GM23248 (cell line): ENCODE measurements around the gene ACOT11. TPM values are rescaled to one million over a fixed set of nuclear protein-coding genes. Genes with fewer than 3 reads are reported as not detected.

ENCODE experiments used
- DNase-seq: peaks from one replicate; pipeline ENCODE4 v3.0.0-alpha.2; 2015
- H2AFZ ChIP-seq: fragments of 200-600 bp; sonication (generic); 2 replicates; pipeline ENCODE4 v1.6.1; 2016; ENCODE audit warnings: antibody characterized with exemption
- H3F3A ChIP-seq: fragments of 200-600 bp; sonication (generic); 2 replicates; pipeline ENCODE4 v1.6.1; 2016; ENCODE audit warnings: mild to moderate bottlenecking, antibody characterized with exemption, mixed run types; ENCODE audit not compliant: insufficient read depth
- H3K27ac ChIP-seq: fragments of 200-600 bp; sonication (generic); 2 replicates; pipeline ENCODE4 v1.5.1; 2016; ENCODE audit warnings: mild to moderate bottlenecking
- H3K27me3 ChIP-seq: fragments of 200-600 bp; sonication (generic); replicated peaks from 2 replicates; pipeline ENCODE4 v1.6.1; 2016; ENCODE audit warnings: mild to moderate bottlenecking; ENCODE audit not compliant: insufficient read depth
- H3K36me3 ChIP-seq: fragments of 200-600 bp; sonication (generic); 2 replicates; pipeline ENCODE4 v1.6.1; 2016; ENCODE audit warnings: low read depth, mild to moderate bottlenecking
- H3K4me1 ChIP-seq: fragments of 200-600 bp; sonication (generic); 2 replicates; pipeline ENCODE4 v1.6.1; 2016; ENCODE audit warnings: mild to moderate bottlenecking; ENCODE audit not compliant: insufficient read depth
- H3K4me2 ChIP-seq: fragments of 200-600 bp; sonication (generic); one replicate; pipeline ENCODE4 v1.6.1; 2016; ENCODE audit warnings: mild to moderate bottlenecking; ENCODE audit not compliant: unreplicated experiment
- H3K4me3 ChIP-seq: fragments of 200-600 bp; sonication (generic); 2 replicates; pipeline ENCODE4 v1.5.1; 2016; ENCODE audit warnings: mild to moderate bottlenecking
- H3K79me2 ChIP-seq: fragments of 200-600 bp; sonication (generic); 2 replicates; pipeline ENCODE4 v1.6.1; 2016; ENCODE audit warnings: mild to moderate bottlenecking; ENCODE audit not compliant: insufficient read depth
- H3K9ac ChIP-seq: fragments of 200-600 bp; sonication (generic); 2 replicates; pipeline ENCODE4 v1.6.1; 2016; ENCODE audit warnings: mild to moderate bottlenecking
- H3K9me2 ChIP-seq: fragments of 200-600 bp; sonication (generic); 2 replicates; pipeline ENCODE4 v1.6.1; 2016; ENCODE audit warnings: mixed run types, mild to moderate bottlenecking, moderate library complexity; ENCODE audit not compliant: insufficient read depth
- H3K9me3 ChIP-seq: fragments of 200-600 bp; sonication (generic); one replicate; pipeline ENCODE4 v1.6.1; 2017; ENCODE audit warnings: low read depth
- H4K20me1 ChIP-seq: fragments of 200-600 bp; sonication (generic); 2 replicates; pipeline ENCODE4 v1.6.0; 2016; ENCODE audit not compliant: insufficient read depth
- EZH2 ChIP-seq: fragments of 200-600 bp; sonication (generic); IDR thresholded peaks from 2 replicates; pipeline ENCODE4 v1.6.1; 2018; ENCODE audit warnings: antibody characterized with exemption, mild to moderate bottlenecking; ENCODE audit not compliant: insufficient read depth, poor library complexity, severe bottlenecking
- EZH2phosphoT487 ChIP-seq: fragments of 200-600 bp; sonication (generic); IDR thresholded peaks from 2 replicates; pipeline ENCODE4 v1.6.1; 2018; ENCODE audit warnings: antibody characterized with exemption, moderate library complexity, mild to moderate bottlenecking, low read depth; ENCODE audit not compliant: insufficient read depth
- WGBS, 2 experiments: methylation state at CpG; one replicate each; pipeline ENCODE4 v1.1.6; 2015 to 2017; ENCODE audit warnings: low lambda C conversion rate in 2 of 2, low coverage in 1 of 2; ENCODE audit errors: missing lambda C conversion rate in 2 of 2; 5-methylcytosine and 5-hydroxymethylcytosine counted together
- in situ Hi-C: fragments of 300-500 bp; cut with MboI; formaldehyde crosslinking; loops from 2 replicates; pipeline ENCODE4 v1.15.0; 2020
- polyA plus RNA-seq: library from polyadenylated mRNA; unstranded; fragments of >200 nt; fragmentation: Nextera tagmentation; extraction: Ambion mirVana; gene quantifications from 2 replicates; pipeline ENCODE4 v1.2.1, GENCODE V29; 2016
- total RNA-seq: library from RNA; depleted of rRNA; stranded (reverse); fragments of >200 nt; shearing (Covaris generic); gene quantifications from 2 replicates; pipeline ENCODE4 v1.2.3, GENCODE V29; 2014; rRNA removed

The ACOT11 gene
- total RNA-seq: 3.6 and 4.8 TPM in 2 replicates
- polyA plus RNA-seq: 3.4 and 3.6 TPM in 2 replicates

DNA sequence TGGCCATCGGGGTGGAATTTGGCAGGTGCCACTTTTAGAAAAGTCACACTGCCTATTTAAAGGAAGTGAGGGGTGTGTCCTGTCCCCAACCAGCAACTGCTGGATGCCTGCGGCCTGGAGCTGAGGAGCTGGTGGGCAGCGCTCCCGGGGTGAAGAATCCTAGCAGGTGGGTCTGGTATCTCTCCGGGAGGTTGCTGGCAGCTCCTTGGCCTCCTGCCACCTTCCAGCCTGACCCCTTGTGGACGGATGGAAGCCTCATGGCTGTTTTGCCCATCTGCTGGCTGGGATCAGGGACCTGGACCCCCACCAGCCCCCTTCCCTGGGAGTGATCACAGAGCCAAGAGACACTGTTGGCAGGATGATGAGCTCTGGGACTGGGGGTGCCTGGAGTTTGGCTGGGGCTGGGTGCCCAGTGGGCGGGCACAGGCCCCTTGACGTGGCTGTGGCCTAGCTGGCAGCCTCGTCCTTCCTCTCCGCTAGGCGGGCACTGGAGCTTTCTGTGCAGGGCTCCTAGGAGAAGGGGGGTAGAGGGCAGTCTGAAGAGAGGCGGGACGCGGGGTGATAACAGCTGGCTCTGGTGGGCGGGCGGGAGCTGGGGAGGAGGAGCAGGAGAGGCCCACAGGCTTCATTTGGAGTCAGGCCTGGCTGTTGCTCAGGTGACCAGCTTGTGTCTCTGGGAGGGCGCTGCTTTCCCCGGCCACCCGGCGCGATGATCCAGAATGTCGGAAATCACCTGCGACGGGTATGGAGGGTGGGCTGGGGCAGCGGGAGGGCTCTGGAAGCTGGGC is at the start of gene ACOT11:
ACOT11 (plus strand) TSS at position 628 of the 788 bp plus-strand sequence; CDS start at position 710, 82 bp downstream.
- Histone ChIP-seq H3K4me1 (peaks cover 25% of the 10 kb centered on the region), H3K4me3 (no peak within 1 kb of the TSS), H3K27ac (0 out of 2 replicates have a peak within 1 kb of the TSS, but pooled peaks have one; percentile 3), H4K20me1 (no peaks in the 10 kb centered on the region), H2AFZ (peak within 1 kb of the TSS; percentile 79), H3K36me3 (no peaks in the 10 kb centered on the region), H3K4me2 (peak within 1 kb of the TSS; percentile 15), H3K9me3 (no peaks in the 10 kb centered on the region), H3K9ac (peak within 1 kb of the TSS; percentile 71), H3K79me2 (no peaks in the 10 kb centered on the region), H3K9me2 (no peaks in the 10 kb centered on the region), H3K27me3 (no peaks in the 10 kb centered on the region), H3F3A (peaks cover 19% of the 10 kb centered on the region)
- in situ Hi-C loops: no loop called here
- peak; percentile 89 for DNase-seq
- TF ChIP-seq EZH2 (no peak), EZH2phosphoT487 (no peak)
- 18% methylated on average over 19 to 25 of the region's 25 CpGs for WGBS, 2 experiments

DNA sequence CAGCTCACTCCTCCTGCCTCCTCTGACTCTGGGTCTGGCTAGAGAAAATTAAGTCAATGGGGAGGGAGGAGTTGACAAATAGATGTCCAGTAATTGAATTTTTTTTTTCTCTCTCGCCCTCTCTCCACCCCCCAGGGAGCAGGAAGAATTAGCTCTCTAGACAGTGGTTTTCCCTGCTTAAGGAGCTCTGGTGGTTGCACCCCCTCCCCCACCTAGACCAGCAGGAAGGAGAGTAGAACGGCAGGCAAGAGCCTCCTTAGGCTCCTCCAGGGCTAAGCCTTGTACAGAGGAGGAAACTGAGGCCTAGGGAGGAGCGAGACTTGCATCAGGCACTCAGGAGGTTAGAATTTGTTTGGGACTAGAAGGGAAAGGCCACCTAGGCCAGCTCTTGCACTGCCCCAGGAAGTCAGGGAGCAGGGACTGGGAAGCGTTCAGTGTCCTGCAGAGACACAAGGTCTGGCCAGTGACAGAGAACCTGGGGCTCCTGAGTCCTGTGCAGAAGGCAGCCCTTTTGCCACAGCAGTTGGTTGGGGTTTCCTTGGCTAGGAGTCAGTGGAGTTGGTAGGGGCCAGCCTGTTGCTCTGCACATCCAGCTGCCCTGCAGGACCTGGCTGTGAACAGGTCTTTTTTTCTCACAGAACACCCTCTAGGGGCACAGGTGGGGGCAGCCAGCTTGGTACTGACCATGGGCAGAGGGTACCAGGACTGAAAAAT is 49.5 kb upstream of the ACOT11 start:
- DNase-seq: no peak
- Histone ChIP-seq H3K9ac (no peak overlapping the region), H3K36me3 (no peaks in the 10 kb centered on the region), H3K27ac (no peak overlapping the region), H3K27me3 (0 out of 2 replicates have a peak, but pooled peaks cover 4% of the 10 kb centered on the region), H3K9me3 (no peaks in the 10 kb centered on the region), H3K4me3 (peak overlapping the region; percentile 69), H4K20me1 (no peaks in the 10 kb centered on the region), H3K4me1 (no peaks in the 10 kb centered on the region), H2AFZ (no peak overlapping the region), H3K4me2 (peak overlapping the region; percentile 92), H3F3A (no peaks in the 10 kb centered on the region), H3K9me2 (no peaks in the 10 kb centered on the region), H3K79me2 (no peaks in the 10 kb centered on the region)
- no peak for TF ChIP-seq EZH2phosphoT487
- TF ChIP-seq EZH2: no peak
- WGBS, 2 experiments: 90 to 91% methylated on average over 4 of the region's 4 CpGs
- in situ Hi-C loops: loop anchor here (25.0 kb wide), 1 partner anchor 386 kb away; no protein-coding TSS in a partner anchor

DNA sequence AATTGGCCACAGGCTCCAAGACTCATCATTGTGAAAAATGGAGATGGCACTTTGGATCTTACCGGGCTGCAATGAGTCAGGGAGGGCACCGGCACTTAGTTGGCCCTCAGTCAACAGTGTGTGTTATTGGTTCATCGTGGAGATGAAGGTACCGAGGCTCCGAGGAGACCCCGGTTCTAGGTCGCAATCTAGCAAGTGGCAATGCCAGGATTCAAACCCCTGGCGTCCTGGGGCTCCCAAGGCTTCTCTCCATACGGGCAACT is 49.0 kb upstream of the ACOT11 start:
- in situ Hi-C loops: loop anchor here (25.0 kb wide), 1 partner anchor 387 kb away; no protein-coding TSS in a partner anchor
- Histone ChIP-seq H3K27ac (no peak overlapping the region), H2AFZ (peak overlapping the region; percentile 80)

DNA sequence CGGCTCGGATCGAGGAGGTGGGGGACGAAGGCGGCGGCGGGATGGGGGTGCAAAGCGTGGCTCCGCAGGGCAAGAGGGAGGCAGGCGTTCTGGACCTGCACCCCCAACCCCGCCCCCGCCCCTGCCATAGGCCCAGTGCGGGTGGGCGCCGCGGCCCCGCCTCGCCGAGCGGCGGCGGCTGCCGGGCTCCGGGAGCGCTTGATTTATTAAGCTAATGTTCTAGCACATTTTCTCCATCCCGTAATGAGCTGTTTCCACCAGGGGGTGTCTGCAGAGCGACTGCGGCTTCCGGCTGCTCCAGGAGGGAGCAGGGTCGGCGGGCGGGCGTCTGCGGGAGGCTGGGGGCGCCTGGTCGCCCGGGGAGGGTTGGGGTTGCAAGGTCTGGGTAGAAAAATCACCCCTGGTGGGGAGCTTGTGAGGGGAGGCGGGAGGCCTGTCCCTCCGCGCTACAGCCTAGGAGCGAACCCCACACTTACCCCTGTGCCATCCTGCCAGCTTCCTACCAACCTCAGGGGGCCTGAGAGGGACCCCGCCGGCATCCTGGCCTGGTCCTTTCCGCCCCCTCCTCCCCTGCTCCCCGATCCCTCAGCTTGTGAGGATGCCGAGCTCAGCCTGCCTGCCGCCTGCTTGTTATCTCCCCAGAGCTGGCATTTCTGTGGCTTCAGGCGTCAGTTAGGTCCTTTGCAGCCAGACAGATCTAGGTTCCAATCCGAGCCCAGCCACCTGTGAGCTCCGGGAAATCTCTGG is 48.5 kb upstream of the ACOT11 start:
- WGBS, 2 experiments: 0 to 2% methylated on average over 14 to 50 of the region's 50 CpGs
- H3K4me1 ChIP-seq: no peaks in the 10 kb centered on the region
- in situ Hi-C loops: loop anchor here (25.0 kb wide), 2 partner anchors 387 to 637 kb away; no protein-coding TSS in a partner anchor

More for the DNA sequence above, 49.0 kb upstream of the ACOT11 start:
- 0 out of 2 replicates have a peak, but pooled peaks cover 4% of the 10 kb centered on the region for H3K27me3 ChIP-seq
- TF ChIP-seq EZH2phosphoT487 (no peak), EZH2 (no peak)
- H3K36me3 ChIP-seq: no peaks in the 10 kb centered on the region
- H3K4me3 ChIP-seq: peak overlapping the region; percentile 69
- no peaks in the 10 kb centered on the region for H3K9me3 ChIP-seq
- WGBS, 2 experiments: 4 to 6% methylated on average over 9 of the region's 9 CpGs
- H3K9me2 ChIP-seq: no peaks in the 10 kb centered on the region
- no peaks in the 10 kb centered on the region for H3K4me1 ChIP-seq
- 0 out of 2 replicates have a peak overlapping the region, but pooled peaks have one; percentile 12 for H3K9ac ChIP-seq
- no peaks in the 10 kb centered on the region for H4K20me1 ChIP-seq
- peak overlapping the region; percentile 92 for H3K4me2 ChIP-seq
- no peaks in the 10 kb centered on the region for H3K79me2 ChIP-seq
- H3F3A ChIP-seq: no peaks in the 10 kb centered on the region
- DNase-seq: peak; percentile 54

More for the DNA sequence above, 48.5 kb upstream of the ACOT11 start:
- peak; percentile 78 for DNase-seq
- Histone ChIP-seq H3K4me3 (peak overlapping the region; percentile 69), H3K9ac (0 out of 2 replicates have a peak overlapping the region, but pooled peaks have one; percentile 12), H4K20me1 (no peaks in the 10 kb centered on the region), H3K27me3 (0 out of 2 replicates have a peak, but pooled peaks cover 4% of the 10 kb centered on the region), H3K79me2 (no peaks in the 10 kb centered on the region), H3K36me3 (no peaks in the 10 kb centered on the region), H3K9me3 (no peaks in the 10 kb centered on the region), H3K9me2 (no peaks in the 10 kb centered on the region), H2AFZ (peak overlapping the region; percentile 80), H3K27ac (no peak overlapping the region), H3K4me2 (peak overlapping the region; percentile 92), H3F3A (no peaks in the 10 kb centered on the region)
- TF ChIP-seq EZH2phosphoT487 (no peak), EZH2 (no peak)
